Hepatocyte (in vitro differentiated cells): ENCODE results near the gene IP6K3.

Experiments
- EZH2 ChIP-seq: fragments of 200-600 bp; sonication (generic); IDR thresholded peaks from 2 replicates; pipeline ENCODE4 v1.6.1; 2016; ENCODE audit warnings: antibody characterized with exemption, mild to moderate bottlenecking, borderline replicate concordance
- EZH2phosphoT487 ChIP-seq: fragments of 200-600 bp; sonication (generic); IDR thresholded peaks from one replicate; pipeline ENCODE4 v1.6.1; 2018; ENCODE audit warnings: antibody characterized with exemption, mild to moderate bottlenecking, low read depth, moderate library complexity; ENCODE audit not compliant: unreplicated experiment, severe bottlenecking
- TF ChIP-seq, protein P1 (sequence below): fragments of 200-600 bp; sonication (generic); IDR thresholded peaks from 2 replicates; pipeline ENCODE4 v1.5.1; 2016; ENCODE audit warnings: antibody characterized with exemption, mild to moderate bottlenecking; ENCODE audit not compliant: poor library complexity

DNA sequence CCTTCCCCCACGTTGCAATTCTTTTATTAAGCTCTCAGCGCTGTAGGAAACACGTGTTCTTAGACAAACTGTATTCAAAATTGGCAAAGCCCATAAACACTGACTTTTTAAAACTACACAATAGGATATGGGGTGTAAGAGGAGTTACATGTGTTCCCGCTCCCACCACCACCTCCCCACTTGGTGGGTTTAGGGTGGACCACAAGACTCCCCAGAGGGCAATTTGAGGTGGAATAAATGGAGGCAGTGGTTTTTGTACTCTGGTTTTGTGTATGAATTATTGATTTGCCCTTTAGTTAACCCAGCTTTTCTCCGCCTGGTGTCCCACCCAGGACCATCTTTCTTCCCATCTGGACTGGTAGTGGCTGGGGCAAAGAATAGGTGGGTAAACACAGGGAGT is 38.9 kb downstream of the IP6K3 start:
- TF ChIP-seq, protein P1, sequence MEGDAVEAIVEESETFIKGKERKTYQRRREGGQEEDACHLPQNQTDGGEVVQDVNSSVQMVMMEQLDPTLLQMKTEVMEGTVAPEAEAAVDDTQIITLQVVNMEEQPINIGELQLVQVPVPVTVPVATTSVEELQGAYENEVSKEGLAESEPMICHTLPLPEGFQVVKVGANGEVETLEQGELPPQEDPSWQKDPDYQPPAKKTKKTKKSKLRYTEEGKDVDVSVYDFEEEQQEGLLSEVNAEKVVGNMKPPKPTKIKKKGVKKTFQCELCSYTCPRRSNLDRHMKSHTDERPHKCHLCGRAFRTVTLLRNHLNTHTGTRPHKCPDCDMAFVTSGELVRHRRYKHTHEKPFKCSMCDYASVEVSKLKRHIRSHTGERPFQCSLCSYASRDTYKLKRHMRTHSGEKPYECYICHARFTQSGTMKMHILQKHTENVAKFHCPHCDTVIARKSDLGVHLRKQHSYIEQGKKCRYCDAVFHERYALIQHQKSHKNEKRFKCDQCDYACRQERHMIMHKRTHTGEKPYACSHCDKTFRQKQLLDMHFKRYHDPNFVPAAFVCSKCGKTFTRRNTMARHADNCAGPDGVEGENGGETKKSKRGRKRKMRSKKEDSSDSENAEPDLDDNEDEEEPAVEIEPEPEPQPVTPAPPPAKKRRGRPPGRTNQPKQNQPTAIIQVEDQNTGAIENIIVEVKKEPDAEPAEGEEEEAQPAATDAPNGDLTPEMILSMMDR = no peak
- TF ChIP-seq EZH2 (no peak), EZH2phosphoT487 (no peak)
